HG03039 (cell line): Measurements from ENCODE around the gene WWOX.
A peak's percentile ranks its signal among the peaks of the same experiment; 100 is the strongest.

ENCODE experiments used
- ATAC-seq: cut with Tn5 transposase; IDR thresholded peaks from one replicate; pipeline ENCODE4 v1.9.1; 2021; ENCODE audit warnings: mild to moderate bottlenecking, moderate library complexity; ENCODE audit not compliant: unreplicated experiment

The WWOX gene

GRCh38 chr16:78220571-78220970 is 121.1 kb downstream of the WWOX start:
- ATAC-seq: no peak

GRCh38 chr16:78221892-78222291 is 122.4 kb downstream of the WWOX start:
- no peak for ATAC-seq

DNA sequence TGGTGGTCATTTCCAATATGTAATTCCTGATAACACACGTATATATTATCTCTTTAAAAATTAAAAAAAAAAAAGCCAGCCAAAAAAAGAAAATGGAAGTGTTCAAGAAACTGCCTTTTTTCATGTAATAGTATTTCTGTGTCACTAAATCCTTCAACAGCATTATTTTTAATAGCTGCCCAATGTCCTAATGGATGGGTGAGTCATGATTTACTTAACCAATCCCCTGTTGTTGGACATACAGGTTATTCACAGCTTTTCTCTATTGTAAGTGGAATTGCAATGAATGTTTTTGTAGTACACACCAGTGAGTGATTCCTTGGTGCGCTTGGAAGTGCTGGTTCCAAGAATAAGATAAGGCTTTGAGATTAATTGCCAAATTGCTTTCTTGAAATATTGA is 124.9 kb downstream of the WWOX start:
- ATAC-seq: no peak

DNA sequence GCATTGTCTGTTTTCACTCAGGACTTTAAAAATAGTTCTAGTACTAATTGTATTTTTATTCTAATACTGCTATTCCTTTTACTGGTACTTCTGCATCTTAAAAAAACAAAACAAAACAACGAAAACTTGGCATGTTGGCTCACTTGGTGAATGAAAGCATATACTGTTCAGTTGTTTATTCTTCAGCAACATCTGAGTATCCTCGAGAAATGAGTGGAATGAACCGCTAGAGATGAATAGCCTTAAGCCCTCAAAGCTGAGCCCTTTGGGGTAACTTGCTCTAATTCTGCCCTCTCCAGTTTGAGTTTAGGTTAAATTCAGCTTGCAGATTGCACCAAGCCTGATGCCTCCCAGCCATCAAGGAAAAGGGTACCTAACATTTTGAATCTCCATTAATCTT is 126.5 kb downstream of the WWOX start:
- no peak for ATAC-seq

DNA sequence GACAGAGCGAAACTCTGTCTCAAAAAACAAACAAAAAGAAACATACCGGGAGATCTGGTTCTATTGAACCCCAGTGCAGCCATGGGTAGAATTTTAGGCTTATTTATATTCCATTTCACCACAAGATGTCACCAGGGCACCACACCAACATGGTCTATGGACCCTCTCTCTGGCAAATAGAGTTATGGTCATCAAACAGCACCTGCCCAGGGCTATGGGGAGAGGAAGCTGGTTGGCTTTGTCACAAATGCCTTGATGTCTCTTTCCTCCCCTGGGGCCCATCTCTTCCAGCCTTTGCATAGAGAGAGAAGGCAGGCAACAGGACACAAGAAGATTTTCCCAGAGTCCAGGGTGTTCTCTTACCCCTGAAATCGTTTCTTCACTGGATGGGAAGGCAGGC is 128.4 kb downstream of the WWOX start:
- ATAC-seq: no peak

DNA sequence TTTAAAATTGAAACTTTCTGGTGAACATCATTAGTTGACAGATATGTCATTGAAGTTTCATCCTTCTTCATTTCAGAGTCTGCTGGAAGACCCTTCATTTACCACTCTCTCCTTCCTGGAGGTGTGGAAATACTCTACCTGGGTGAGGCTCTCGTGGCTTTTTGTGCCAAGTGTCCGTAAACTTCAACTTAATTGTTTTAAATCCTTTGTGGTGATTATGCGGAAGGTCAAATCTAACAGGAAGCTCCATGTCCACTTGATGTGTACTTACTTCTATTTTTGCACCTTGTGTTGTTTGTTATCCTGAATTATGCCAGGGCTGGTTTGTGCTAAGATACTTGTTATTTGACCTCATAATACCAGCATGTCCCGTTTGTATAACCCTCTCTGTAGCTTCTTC is 129.2 kb downstream of the WWOX start:
- no peak for ATAC-seq

DNA sequence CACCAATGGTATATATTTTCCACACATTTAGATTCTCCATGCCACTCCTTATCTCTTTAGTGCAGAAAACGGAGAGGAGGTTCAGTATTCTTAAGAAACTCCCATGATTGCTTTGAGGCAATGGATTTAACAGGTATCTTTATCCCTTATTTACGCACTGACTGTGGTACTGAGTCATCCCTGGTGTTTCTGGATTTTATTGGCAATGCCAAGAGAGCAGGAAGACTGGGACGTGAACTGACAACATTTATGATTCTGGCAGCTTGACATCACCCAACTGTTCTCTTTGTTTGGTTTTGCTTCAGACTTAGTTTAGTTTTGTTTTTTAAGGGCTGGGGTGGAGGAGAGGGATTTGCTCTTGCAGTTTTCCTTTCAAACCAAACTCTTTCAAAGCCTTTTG is 131.4 kb downstream of the WWOX start:
- ATAC-seq: no peak

DNA sequence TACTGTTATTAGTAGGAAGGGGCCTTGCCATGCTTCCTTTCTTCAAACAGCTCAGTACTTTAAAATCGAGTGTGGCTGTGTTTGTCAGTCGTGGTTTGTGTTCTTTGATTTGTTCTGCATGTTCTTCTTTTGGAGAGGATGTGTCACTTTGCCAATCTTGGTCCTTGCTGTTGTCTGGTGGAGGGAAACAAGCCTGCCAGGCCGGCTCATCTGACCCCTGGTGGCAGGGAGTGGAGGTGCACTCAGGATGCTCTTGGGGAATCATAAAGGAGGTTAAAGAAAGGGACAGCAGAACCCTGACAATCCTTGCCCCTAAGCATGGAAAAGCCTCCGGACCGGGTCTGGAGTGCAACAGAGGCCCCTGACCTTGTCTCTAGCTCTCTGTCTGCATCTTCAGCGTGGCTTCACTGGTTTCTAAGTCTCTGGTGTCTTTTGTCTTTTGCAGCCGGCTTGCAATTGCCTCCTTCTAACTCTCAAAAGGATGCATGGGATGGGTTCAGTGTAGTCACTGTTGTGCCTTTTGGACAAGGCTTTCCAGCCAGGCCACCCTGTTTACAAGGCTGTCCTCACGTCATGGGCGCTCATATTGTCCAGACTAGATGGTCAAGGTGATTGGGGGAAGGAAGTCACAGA is 135.8 kb downstream of the WWOX start:
- ATAC-seq: peak; percentile 84

DNA sequence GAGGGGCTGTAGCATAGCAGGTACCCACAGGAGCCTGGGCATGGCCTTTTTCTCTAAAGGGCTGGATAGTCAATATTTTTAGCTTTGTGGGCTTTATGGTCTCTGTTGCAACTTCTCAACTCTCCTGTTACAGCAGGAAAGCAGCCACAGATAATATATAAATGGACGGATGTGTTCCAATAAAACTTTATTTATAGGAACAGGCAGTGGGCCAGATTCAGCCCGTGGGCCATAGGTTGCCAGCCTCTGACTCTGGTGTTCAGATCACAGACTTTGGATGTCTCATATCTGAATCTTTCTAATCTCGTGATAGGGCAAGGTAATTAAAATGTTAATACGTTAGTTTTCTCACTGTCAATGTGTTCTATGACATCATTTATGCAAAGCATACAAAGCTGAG is 136.4 kb downstream of the WWOX start:
- ATAC-seq: no peak

- no peak for ATAC-seq
Observed at GRCh38 chr16:78237841-78238240, 138.4 kb downstream of the WWOX start.

DNA sequence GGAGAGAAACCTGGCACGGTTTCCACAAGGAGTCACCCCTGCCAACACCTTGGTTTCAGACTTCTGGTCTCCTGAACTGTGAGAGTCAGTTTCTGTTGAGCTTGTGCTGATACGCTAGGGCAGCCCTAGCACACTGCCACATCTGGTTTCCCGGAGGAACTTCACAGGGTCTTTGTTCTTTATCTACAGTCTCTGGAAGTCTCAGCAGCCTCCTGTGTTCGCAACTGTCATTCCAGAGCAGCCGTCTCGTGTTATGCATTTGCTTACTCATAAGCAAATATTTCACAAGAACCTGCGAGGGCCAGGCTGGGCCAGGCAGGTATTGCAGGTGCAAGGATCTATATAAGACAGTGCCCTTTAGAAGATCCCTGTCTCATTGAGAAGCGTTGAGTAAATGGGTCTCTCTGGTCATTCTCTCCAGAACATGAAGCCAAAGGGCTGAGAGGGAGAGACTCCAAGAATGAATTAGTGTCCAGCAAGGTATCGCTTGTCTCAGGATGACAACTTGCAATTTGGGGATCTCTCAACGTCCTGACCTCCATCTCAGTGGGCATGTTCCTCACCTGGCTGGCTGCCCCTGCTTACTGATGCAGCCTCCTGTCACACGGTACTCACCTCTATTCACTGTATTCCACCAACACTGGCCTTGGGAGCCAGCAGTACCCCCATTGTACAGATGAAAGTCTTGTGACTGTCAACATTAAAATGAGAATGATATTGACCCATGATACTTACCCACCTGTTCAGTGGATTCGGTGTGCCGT is 141.2 kb downstream of the WWOX start:
- no peak for ATAC-seq

DNA sequence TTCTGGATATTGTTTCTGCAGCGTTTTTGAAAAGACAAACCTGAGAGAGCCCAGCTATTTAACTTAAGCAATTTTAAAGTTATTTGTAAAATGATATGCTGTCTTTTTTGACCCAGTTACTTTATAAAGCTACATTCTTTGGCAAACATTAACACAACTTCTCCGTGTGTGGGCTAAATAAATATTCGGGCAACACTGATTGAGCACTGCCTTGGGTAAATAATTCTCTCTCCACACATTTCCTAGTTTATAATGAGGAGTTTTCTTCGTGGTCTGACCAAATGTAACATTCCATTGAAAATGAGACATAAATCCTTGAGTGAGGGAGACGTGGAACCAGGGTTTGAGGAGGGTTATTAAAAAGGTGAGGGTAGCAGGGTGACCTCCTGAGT is 142.8 kb downstream of the WWOX start:
- ATAC-seq: no peak

DNA sequence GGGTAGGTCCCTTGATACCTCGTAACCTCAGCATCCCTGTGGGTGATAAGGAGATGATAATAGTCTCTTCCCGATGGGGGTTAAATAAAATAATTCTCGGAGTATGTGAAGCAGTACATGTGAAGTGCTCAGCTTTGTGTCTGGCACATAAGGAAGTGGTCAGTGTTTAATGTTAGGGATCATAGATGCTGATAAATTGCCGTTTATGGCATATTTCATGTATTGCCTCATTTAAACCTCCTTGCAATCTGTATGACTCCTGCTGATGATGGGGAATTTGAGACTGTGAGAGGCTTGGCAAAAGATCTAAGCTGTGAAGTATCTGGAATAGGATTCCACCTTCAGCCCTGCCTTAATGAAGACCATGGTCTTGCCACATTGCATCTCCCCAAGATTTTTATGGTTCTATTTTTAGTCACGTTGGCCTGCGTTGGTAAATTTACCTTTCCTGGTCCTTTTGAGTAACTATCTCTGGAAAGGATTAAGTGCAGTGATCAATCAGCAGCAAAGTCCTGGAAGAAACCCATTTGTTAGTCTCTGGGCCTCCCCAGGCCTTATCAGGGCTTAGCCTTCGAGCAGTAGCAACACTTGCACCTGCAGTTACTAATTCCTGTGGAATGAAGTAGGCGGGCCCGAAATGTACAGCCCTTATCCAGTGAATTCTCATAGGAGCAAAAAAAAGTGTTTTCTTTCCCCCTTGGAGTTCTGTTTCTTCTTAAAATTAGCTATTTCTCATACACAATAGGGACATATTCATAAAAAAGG is 144.9 kb downstream of the WWOX start:
- no peak for ATAC-seq

DNA sequence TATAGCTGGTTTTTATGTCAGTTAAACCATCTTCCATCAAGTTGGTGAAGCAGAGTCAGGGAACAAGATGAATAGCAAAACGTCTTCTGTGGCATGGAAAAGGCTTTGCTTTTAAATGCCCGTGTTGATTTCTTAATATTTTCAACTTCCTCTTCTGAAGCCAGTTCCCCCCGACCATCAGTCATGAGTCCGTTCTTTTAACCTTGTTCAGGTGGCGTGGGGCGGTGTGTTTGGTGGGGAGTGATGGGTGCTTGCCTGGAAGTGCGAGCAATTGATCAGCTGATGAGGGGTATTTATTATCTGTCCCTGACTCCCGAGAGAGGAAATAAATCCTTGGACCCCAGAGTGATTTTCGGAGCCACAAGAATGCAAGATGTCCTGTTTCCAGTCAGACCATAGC is 147.1 kb downstream of the WWOX start:
- ATAC-seq: no peak

DNA sequence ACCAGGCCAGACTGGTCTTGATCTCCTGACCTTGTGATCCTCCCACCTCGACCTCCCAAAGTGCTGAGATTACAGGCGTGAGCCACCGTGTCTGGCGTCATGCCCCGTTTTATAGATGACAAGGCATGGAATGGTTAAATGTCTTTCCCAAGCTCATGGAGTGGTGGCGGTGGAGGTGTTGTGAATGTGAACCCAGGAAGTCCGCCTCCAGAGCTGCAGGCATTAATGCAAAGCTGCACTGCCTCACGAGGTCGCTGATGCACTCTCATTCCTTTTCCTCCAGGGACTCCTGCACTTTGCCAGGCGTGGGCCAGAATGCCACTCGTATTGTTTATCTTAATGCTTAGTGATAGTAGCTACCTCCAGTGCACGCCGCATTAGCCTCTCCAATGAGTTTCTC is 149.6 kb downstream of the WWOX start:
- no peak for ATAC-seq

- ATAC-seq: no peak
Observed at GRCh38 chr16:78249832-78250231, 150.4 kb downstream of the WWOX start.

- no peak for ATAC-seq
Observed at GRCh38 chr16:78251115-78251514, 151.7 kb downstream of the WWOX start.

DNA sequence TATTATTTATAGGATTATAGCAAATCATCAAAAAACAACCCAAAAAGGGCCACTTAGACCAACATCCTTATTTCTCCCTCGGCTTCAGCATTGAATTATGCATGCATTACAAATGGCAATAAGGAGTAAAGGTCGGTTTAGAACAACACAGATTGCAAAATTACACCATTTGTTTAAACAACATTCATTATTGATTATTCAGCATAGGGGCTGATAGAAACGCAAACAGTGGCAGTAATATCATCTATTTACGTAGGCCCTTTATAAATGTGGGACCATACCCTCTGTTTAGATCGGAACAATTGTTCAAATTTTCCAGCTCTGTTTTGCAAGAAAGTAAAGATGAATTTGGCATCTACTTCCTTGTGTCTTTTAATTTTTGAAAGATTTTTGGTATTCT is 153.3 kb downstream of the WWOX start:
- ATAC-seq: no peak

GRCh38 chr16:78254841-78255240 is 155.4 kb downstream of the WWOX start:
- ATAC-seq: no peak

GRCh38 chr16:78256686-78257375 is 157.4 kb downstream of the WWOX start:
- no peak for ATAC-seq

- no peak for ATAC-seq
Observed at GRCh38 chr16:78257376-78257728, 157.9 kb downstream of the WWOX start.
